AG04449 (cell line): Measurements from ENCODE around the gene MOB2.

Experiments
- CTCF ChIA-PET: fragments of 350-600 bp; formaldehyde crosslinking; extraction: SDS; loops from one replicate; lab custom pipeline; 2021; ENCODE audit warnings: antibody characterized with exemption; lab: Yijun Ruan, JAX
- POLR2A ChIA-PET: fragments of 400-600, 350-600 bp; formaldehyde crosslinking; extraction: SDS; loops from one replicate; lab custom pipeline; 2020; ENCODE audit warnings: antibody characterized with exemption, inconsistent platforms; lab: Yijun Ruan, JAX
- DNase-seq: peaks from one replicate; pipeline ENCODE4 v3.0.0-alpha.2; 2010; ENCODE audit warnings: low read depth, low spot score
- H3K4me3 ChIP-seq: 2 replicates; pipeline ENCODE4 v1.5.1; 2011; ENCODE audit warnings: low read depth, mild to moderate bottlenecking, control low read depth, low read length
- TF ChIP-seq, protein P1 (sequence below): IDR thresholded peaks from one replicate; pipeline ENCODE4 v1.5.1; 2011; ENCODE audit warnings: mild to moderate bottlenecking, moderate library complexity, low read length, control low read depth, inconsistent platforms; ENCODE audit not compliant: insufficient read depth; ENCODE audit errors: missing control alignments

Gene MOB2

DNA sequence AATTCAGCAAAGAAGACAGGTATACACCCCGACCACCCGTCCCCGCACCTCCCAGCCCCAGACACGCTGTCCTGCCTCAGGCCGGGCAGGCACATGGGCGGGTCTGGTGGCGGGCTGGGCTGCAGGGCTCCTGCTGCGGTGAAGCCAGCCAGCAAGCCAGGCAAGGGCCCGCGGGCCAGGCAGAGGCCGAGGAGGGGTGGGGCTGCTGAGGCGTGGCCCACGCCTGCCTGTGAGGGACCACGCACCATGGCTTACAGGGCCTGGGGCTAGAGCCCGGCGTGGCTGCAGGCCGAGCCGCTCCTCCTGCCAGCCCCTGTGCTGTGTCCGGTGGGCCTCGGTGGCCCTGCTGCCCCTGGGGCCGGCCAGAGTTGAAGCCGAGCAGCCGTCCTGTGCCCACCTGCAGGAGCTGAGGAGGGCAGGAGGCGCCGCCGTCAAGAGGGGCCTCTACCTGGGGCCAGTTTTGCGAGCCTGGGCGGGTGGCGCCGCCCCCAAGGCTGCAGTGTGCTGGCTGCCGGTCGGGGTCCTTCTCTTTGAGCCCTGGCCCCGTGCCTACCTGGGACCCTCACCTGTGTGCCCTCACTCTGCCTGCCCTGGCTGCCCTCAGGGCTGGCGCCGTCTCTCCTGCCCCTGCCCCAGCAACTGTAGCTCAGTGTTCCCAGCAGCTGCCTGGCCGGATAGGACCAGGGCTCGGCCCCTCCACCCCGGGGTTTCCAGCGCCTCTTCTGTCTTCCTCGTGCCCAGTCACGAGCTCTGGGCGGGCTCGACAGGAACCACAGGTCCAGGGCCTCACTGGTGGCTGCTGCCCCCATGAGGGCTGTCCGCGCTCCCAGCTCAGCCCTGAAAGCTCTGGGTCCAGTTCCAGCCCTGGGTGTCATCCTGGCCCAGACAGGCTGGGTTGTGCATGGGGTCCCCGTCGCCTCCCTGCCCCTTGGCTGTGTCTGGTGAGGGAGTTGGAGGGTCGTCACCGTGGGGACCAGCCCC lies 38.4 kb downstream of the MOB2 start:
- no peak overlapping the region for H3K4me3 ChIP-seq
- ChIA-PET CTCF (no interaction called here), POLR2A (no interaction called here)
- DNase-seq, result no peak
- TF ChIP-seq, protein P1, sequence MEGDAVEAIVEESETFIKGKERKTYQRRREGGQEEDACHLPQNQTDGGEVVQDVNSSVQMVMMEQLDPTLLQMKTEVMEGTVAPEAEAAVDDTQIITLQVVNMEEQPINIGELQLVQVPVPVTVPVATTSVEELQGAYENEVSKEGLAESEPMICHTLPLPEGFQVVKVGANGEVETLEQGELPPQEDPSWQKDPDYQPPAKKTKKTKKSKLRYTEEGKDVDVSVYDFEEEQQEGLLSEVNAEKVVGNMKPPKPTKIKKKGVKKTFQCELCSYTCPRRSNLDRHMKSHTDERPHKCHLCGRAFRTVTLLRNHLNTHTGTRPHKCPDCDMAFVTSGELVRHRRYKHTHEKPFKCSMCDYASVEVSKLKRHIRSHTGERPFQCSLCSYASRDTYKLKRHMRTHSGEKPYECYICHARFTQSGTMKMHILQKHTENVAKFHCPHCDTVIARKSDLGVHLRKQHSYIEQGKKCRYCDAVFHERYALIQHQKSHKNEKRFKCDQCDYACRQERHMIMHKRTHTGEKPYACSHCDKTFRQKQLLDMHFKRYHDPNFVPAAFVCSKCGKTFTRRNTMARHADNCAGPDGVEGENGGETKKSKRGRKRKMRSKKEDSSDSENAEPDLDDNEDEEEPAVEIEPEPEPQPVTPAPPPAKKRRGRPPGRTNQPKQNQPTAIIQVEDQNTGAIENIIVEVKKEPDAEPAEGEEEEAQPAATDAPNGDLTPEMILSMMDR, result no peak

- DNase-seq, result no peak
- TF ChIP-seq, protein P1, result no peak
- no peak overlapping the region for H3K4me3 ChIP-seq
- ChIA-PET POLR2A (no interaction called here), CTCF (interaction anchor here (1.3 kb wide), 1 partner anchor 69 kb away, joined by 3 read pairs; no protein-coding TSS in a partner anchor)
These were observed 40.0 kb downstream of the MOB2 start for GRCh38 chr11:1446623-1447022.

- POLR2A ChIA-PET, result no interaction called here
- CTCF ChIA-PET, result interaction anchor here (1.3 kb wide), 1 partner anchor 70 kb away, joined by 3 read pairs; no protein-coding TSS in a partner anchor
- DNase-seq, result no peak
- TF ChIP-seq, protein P1, result no peak
- H3K4me3 ChIP-seq, result no peak overlapping the region
These were observed 40.7 kb downstream of the MOB2 start for GRCh38 chr11:1445741-1446445.

- TF ChIP-seq, protein P1, result no peak
- no peak overlapping the region for H3K4me3 ChIP-seq
- POLR2A ChIA-PET, result no interaction called here
- no peak for DNase-seq
- CTCF ChIA-PET, result interaction anchor here (1.3 kb wide), 1 partner anchor 34 kb away, joined by 3 read pairs; no protein-coding TSS in a partner anchor
These were observed 41.7 kb downstream of the MOB2 start for GRCh38 chr11:1444823-1445422.

DNA sequence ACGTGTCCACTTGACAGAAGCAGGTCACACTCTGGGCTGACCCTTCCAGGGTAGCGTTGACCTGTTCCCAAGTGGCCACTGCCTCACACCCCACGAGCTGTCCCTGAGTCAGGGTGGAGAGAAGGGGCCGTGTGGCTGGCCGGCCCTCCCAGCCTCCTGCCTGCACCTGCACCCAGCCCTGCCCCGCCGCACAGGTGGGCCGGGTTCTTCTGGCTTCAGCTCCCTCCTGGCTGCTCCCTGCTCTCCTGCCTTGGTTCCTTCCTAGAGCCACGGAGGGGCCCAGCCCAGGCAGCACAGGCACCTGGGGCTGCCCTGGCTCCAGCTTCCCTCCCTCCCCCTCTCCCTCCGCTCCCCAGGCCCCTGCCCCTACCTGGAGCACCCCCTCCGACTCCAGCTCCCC lies 42.3 kb downstream of the MOB2 start:
- TF ChIP-seq, protein P1, result no peak
- H3K4me3 ChIP-seq, result no peak overlapping the region
- CTCF ChIA-PET, result interaction anchor here (1.3 kb wide), 1 partner anchor 35 kb away, joined by 3 read pairs; no protein-coding TSS in a partner anchor
- DNase-seq, result no peak
- POLR2A ChIA-PET, result no interaction called here
